Lower lobe of right lung (tissue), 2 donors: ENCODE results near the gene GRM5. TPM values are rescaled to one million over a fixed set of nuclear protein-coding genes. Genes with fewer than 3 reads are reported as not detected.
"Not testable (repeated sequence)": the region's sequence is repeated elsewhere in the genome, so short reads cannot be mapped to it uniquely, and the experiment has no call there.

Source experiments
- ATAC-seq, 2 donors: fragments of 200-7000 bp; cut with Tn5 transposase; one replicate each; pipeline ENCODE4 v1.9.1; 2020 to 2022; ENCODE audit warnings: mild to moderate bottlenecking in 2 of 2, moderate library complexity in 2 of 2
- DNase-seq: peaks from one replicate; pipeline ENCODE4 v3.0.0-alpha.2; 2020
- H3K27ac ChIP-seq: fragments of 200-600 bp; one replicate; pipeline ENCODE4 v1.8.0; 2022
- H3K27me3 ChIP-seq: fragments of 200-600 bp; one replicate; pipeline ENCODE4 v1.8.0; 2022; ENCODE audit warnings: low read depth
- H3K36me3 ChIP-seq: fragments of 200-600 bp; one replicate; pipeline ENCODE4 v1.8.0; 2022; ENCODE audit warnings: mild to moderate bottlenecking
- H3K4me1 ChIP-seq: fragments of 200-600 bp; one replicate; pipeline ENCODE4 v1.8.0; 2022
- H3K4me3 ChIP-seq: fragments of 200-600 bp; one replicate; pipeline ENCODE4 v1.8.0; 2022; ENCODE audit warnings: mild to moderate bottlenecking
- H3K9me3 ChIP-seq: fragments of 200-600 bp; one replicate; pipeline ENCODE4 v1.8.0; 2022
- CTCF ChIP-seq: fragments of 200-600 bp; IDR thresholded peaks from one replicate; pipeline ENCODE4 v1.8.0; 2022; ENCODE audit warnings: antibody characterized with exemption, mild to moderate bottlenecking
- intact Hi-C: fragments of 100-400 bp; cut with DNase I; formaldehyde crosslinking; loops from one replicate; pipeline ENCODE4 v1.11.0; 2022
- total RNA-seq: library from RNA; stranded (reverse); fragmentation: NEBNext Ultra II Directional; extraction: Animal tissue kit (Norgen Biotek cat#: 25700); gene quantifications from one replicate; pipeline ENCODE4 v1.2.1, GENCODE V29; 2021
- donor health status: DM: no; HTN: yes; CAD: no; lungs with severe emphysema.

GRM5 gene
- total RNA-seq, 1 donor from 2014 or later = 0.21 TPM

DNA sequence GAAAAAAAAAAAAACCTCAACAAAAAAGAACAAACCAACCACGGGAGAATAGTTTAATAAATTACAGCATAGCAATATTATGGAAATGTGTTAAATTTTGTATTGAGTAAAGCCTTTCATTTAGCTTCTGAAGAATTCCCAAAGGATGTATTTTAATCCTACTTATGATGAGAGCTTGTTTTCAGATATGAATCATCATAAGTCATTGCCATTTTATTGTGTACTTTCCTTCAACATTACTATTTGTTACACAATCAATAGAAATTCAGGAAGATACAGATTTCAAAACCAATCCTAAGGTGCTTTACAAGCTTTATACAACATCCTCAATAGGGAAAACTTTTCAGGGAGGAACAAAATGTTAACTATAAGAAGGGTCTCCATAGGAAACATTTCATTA lies 527.7 kb downstream of the GRM5 start:
- no peak overlapping the region for H3K27ac ChIP-seq
- intact Hi-C loops = no loop called here
- H3K4me1 ChIP-seq = no peaks in the 10 kb centered on the region
- DNase-seq (no peak), ATAC-seq (no peak)
- H3K4me3 ChIP-seq = no peak overlapping the region
- H3K27me3 ChIP-seq = no peaks in the 10 kb centered on the region
- H3K36me3 ChIP-seq = no peaks in the 10 kb centered on the region
- TF ChIP-seq CTCF = no peak
- no peaks in the 10 kb centered on the region for H3K9me3 ChIP-seq

- Histone ChIP-seq H3K4me3 (no peak overlapping the region), H3K4me1 (no peaks in the 10 kb centered on the region), H3K9me3 (no peaks in the 10 kb centered on the region), H3K36me3 (no peaks in the 10 kb centered on the region), H3K27me3 (no peaks in the 10 kb centered on the region), H3K27ac (no peak overlapping the region)
- TF ChIP-seq CTCF = no peak
- DNase-seq (no peak), ATAC-seq (no peak)
- intact Hi-C loops = no loop called here
These were observed 528.2 kb downstream of the GRM5 start for GRCh38 chr11:88537613-88538012.

DNA sequence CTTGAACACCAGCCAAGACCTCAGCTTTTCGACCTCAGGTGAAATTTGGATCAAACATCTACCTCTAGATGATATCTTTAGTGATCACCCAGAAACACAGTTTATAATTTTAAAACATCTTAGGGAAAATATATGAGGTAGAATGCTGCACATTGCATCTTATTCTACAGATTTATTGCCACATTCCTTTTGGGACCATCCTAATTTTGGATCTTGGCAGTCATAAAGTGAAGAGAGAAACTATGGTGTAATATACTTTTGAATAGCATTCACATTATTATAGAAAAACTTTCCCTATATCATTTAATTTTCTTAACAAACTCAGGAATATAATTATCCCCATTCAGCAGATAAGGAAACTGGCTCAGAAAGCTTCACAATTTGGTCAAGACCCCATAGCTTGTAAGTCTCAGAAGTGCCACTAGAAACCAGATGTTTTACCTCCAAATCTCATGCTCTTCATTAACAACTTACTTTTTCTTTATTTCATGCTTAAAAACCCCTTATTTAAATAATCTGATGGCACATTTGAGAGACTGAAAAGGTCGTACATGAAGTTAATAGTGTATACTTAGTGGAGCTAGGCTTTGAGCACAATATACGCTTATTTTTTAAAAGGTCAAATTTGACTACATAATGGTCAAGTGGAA lies 529.0 kb downstream of the GRM5 start:
- DNase-seq (no peak), ATAC-seq (no peak)
- no peaks in the 10 kb centered on the region for H3K27me3 ChIP-seq
- no peaks in the 10 kb centered on the region for H3K36me3 ChIP-seq
- intact Hi-C loops = no loop called here
- no peak overlapping the region for H3K4me3 ChIP-seq
- H3K9me3 ChIP-seq = no peaks in the 10 kb centered on the region
- no peaks in the 10 kb centered on the region for H3K4me1 ChIP-seq
- TF ChIP-seq CTCF = no peak
- H3K27ac ChIP-seq = no peak overlapping the region

GRCh38 chr11:88535916-88536547 lies 529.8 kb downstream of the GRM5 start:
- no peak for DNase-seq
- no peaks in the 10 kb centered on the region for H3K36me3 ChIP-seq
- no peaks in the 10 kb centered on the region for H3K9me3 ChIP-seq
- H3K4me3 ChIP-seq = no peak overlapping the region
- H3K27ac ChIP-seq = no peak overlapping the region
- no peaks in the 10 kb centered on the region for H3K27me3 ChIP-seq
- no peak for ATAC-seq
- intact Hi-C loops = no loop called here
- no peak for TF ChIP-seq CTCF
- H3K4me1 ChIP-seq = no peaks in the 10 kb centered on the region

DNA sequence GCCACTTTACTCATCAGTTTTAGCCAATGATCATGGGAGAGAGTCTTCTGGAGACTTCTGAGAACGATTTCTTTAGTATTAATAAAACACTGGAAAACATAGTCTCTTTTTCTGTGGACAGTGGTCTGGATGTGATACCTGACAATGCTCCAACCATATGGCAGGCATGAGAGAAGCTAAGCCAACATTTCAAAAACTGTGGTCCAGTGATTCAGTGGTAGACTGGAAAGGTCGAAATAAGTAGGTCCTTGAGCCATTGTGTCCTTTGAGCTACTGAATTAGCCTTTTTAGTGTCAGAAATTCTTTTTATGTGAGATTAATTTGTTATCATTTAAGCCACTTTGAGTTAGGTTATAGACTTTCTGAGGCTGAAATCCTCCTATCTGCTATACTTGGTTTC lies 530.5 kb downstream of the GRM5 start:
- Histone ChIP-seq H3K27ac (no peak overlapping the region), H3K36me3 (no peaks in the 10 kb centered on the region), H3K4me3 (no peak overlapping the region), H3K27me3 (no peaks in the 10 kb centered on the region), H3K4me1 (no peaks in the 10 kb centered on the region), H3K9me3 (no peaks in the 10 kb centered on the region)
- DNase-seq (no peak), ATAC-seq (no peak)
- intact Hi-C loops = no loop called here
- no peak for TF ChIP-seq CTCF

DNA sequence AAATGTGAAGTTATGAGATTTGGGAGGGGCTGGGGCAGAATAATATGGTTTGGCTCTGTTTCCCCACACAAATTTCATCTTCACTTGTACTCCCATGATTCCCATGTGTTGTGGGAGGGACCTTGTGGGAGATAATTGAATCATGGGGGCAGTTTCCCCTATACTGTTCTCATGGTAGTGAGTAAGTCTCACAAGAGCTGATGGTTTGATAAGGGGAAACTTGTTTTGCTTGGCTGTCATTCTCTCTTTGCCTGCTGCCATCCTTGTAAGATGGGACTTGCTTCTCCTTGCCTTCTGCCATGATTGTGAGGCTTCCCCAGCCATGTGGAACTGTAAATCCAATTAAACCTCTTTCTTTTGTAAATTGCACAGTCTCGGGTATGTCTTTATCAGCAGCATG lies 531.1 kb downstream of the GRM5 start:
- H3K9me3 ChIP-seq, H3K4me1 ChIP-seq, intact Hi-C loops, H3K4me3 ChIP-seq, H3K36me3 ChIP-seq, DNase-seq, ATAC-seq, H3K27me3 ChIP-seq, H3K27ac ChIP-seq: not testable (repeated sequence)
